GM20000 (cell line): ENCODE measurements around the gene BCOR.

ENCODE experiments used
- DNase-seq: peaks from one replicate; pipeline ENCODE4 v3.0.0; 2012; ENCODE audit warnings: low spot score
- TF ChIP-seq, protein P1 (sequence below): IDR thresholded peaks from 2 replicates; pipeline ENCODE4 v1.5.1; 2012; ENCODE audit warnings: mild to moderate bottlenecking, control low read depth; ENCODE audit errors: extremely low read depth, missing control alignments

BCOR gene

GRCh38 chrX:40043895-40044294, 53.9 kb downstream of the BCOR start:
- TF ChIP-seq, protein P1, sequence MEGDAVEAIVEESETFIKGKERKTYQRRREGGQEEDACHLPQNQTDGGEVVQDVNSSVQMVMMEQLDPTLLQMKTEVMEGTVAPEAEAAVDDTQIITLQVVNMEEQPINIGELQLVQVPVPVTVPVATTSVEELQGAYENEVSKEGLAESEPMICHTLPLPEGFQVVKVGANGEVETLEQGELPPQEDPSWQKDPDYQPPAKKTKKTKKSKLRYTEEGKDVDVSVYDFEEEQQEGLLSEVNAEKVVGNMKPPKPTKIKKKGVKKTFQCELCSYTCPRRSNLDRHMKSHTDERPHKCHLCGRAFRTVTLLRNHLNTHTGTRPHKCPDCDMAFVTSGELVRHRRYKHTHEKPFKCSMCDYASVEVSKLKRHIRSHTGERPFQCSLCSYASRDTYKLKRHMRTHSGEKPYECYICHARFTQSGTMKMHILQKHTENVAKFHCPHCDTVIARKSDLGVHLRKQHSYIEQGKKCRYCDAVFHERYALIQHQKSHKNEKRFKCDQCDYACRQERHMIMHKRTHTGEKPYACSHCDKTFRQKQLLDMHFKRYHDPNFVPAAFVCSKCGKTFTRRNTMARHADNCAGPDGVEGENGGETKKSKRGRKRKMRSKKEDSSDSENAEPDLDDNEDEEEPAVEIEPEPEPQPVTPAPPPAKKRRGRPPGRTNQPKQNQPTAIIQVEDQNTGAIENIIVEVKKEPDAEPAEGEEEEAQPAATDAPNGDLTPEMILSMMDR = no peak
- no peak for DNase-seq

DNA sequence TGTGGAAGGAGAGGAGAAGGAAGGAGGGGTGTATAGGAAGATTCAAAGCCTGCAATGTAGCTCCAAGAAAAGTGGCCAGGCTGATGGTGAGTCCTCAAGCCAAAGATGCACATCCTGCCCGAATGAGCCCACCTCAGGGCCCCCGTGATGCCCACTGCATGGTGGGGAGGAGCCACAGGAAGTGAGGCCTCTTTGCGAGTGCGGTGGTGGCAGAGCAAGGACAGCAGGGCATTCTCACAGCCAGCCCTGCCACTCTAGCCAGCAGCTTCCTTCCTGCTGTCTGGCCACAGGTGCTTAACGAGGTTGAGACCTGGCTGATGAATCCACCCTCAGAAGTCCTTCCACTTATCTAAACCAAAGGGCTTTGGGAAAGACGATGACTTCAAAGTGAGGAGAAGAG, 55.8 kb downstream of the BCOR start:
- TF ChIP-seq, protein P1 = no peak
- no peak for DNase-seq

DNA sequence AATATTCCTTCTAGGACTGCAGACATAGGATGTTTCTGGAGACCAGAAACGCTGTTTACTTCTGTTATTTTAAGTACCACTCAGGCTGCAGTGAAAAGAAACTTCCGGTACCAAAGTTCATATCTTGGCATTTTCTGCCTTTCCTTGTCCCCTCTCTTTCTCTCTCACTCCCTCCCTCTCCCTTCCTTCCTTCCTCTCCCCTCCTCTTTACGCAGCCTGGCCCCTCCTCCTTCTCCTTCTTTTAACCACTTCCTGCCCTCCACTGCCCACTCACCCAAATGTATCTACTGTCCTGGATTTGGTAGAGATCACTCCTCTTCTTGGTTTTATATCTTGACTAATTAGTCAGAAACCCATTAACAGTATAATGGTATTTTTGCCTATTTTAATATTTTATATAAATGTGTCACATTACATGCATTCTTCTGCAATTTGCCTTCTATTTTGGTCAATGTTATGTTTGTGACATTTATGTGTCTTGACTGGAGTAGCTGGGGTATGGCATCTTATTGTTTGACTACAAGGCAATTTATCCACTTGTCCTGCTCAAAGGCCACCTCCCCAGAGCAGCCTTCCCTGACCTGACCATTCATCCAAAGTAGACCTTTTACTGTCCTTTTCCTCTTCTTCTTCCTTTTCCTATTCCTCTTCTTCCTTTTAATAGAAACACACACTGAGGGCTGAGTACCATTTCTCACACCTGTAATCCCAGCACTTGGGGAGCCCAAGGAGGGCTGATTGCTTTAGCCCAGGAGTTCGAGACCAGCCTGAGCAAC, 56.9 kb downstream of the BCOR start:
- no peak for DNase-seq
- TF ChIP-seq, protein P1 = no peak

GRCh38 chrX:40039887-40040286, 57.9 kb downstream of the BCOR start:
- DNase-seq = no peak
- TF ChIP-seq, protein P1 = no peak

- TF ChIP-seq, protein P1 = no peak
- no peak for DNase-seq
Measured at GRCh38 chrX:40037367-40037766, 60.4 kb downstream of the BCOR start.

DNA sequence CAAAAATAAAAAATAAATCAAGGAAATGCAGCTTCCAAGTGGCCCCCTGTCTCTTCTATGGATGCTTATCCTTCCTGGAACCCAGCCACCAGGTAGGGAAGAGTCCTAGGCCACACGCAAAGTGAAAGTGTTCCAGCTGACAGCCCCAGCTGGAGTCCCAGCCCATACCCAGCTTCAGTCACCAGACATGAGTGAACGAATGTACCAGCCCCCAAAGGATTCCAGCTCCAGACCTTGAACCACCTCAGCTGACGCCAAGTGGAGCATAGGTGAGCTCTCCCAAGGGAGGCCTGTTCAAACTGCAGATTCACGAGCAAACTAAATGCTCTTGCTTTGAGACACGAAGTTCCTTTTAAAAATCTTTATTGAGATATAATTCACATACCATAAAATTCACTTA, 62.0 kb downstream of the BCOR start:
- no peak for DNase-seq
- TF ChIP-seq, protein P1 = no peak

- no peak for DNase-seq
Measured at GRCh38 chrX:40031911-40032310, 65.8 kb downstream of the BCOR start.

More at GRCh38 chrX:40031911-40032310, 65.8 kb downstream of the BCOR start:
- TF ChIP-seq, protein P1 = no peak
